GM20000 (cell line): ENCODE measurements around the gene MRPS33.
A peak's percentile ranks its signal among the peaks of the same experiment; 100 is the strongest.

Experiments
- DNase-seq: peaks from one replicate; pipeline ENCODE4 v3.0.0; 2012; ENCODE audit warnings: low spot score
- CTCF ChIP-seq: IDR thresholded peaks from 2 replicates; pipeline ENCODE4 v1.5.1; 2012; ENCODE audit warnings: mild to moderate bottlenecking, control low read depth; ENCODE audit errors: extremely low read depth, missing control alignments

The MRPS33 gene

DNA sequence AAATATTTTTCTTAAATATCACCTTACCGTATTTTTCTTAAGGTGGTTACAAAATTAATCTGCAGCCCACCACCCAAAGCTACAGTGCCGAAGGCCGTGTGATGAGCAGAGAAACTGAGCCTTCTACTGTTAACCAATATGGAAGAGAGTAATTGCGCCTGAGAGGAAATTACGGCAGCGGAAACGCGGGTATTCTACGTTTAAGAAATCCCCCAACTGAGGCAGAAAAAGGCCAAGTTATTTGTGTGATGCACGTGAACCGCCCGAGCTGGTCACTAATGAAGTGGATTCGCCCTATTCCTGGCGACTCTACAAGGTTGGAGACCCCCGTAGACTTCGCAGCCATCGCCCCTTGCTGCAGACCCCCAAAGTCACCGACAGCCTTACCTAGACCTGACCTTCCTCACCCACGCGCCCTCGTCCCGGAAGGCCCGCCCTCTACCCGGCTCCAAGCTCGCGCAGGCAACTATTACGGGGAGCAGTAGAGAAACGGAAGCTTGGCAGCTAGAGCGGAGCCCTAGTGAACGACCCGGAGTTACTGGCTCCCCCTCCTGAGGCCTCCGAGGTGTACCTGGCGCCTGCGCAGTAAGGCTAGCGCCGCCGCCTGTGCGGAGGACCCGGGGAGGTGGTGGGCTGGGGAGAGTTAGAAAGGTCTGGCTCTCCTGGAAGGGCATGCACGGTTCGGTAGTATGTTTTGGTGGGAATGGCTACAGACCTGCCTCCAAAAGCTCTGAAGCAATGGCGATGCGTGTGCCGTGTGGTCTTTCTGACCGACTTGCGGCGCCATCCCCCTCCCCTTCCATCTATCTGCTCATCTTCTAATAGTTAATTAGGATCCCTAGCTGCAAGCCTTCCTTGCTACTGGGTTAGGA, at the start of gene MRPS33:
MRPS33 (minus strand) TSS at position 429 of the 872 bp plus-strand sequence. CDS start 4,319 bp downstream, outside the sequence.
- DNase-seq, result peak; percentile 92

DNA sequence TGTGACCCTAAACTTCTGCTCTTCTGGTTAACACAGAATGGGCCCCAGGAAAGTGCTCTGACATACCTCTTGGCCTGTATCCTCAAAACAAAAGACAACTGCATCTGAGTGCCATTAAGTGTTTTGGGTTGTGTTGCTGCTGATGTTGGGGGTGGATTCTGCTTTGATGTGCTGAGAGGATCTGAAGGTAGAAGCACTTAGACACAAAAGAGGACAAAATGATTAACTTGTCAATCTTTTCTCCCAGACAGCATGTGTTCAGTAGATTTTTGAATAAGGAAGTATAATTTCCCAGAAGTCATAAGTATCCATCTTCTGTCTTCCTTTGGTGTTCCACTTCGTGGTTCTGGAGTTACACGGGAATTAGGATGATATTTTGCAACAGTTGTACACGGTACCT, 43.0 kb upstream of the MRPS33 start:
- no peak for DNase-seq
- no peak for TF ChIP-seq CTCF

More for the DNA sequence above, at the start of gene MRPS33:
- TF ChIP-seq CTCF, result peak; percentile 77

- TF ChIP-seq CTCF, result no peak
These were observed 40.4 kb upstream of the MRPS33 start for GRCh38 chr7:141055146-141055545.

DNA sequence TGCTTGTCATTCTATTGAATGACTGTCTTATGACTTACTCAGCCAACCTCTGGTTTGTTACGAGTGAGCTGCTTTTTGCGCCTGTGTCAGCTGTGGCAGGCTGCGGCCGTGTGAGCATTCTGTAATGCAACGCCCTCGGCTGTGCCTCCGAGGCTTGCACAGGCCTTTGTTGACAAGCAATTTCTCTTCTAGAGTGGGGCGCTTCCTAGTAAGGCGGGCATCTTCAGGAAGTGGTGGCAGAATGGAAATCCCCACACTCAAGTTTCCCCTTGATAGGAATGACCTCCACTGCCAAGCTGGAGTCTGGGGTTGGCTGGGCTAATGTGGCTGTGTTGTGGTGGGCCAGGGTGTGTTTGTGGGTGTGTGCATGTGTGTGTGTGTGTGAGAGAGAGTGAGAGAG, 38.9 kb upstream of the MRPS33 start:
- no peak for TF ChIP-seq CTCF
- DNase-seq, result no peak

More at GRCh38 chr7:141055146-141055545, 40.4 kb upstream of the MRPS33 start:
- DNase-seq, result no peak

- TF ChIP-seq CTCF, result no peak
- DNase-seq, result no peak
These were observed 31.3 kb upstream of the MRPS33 start for GRCh38 chr7:141045842-141046620.

DNA sequence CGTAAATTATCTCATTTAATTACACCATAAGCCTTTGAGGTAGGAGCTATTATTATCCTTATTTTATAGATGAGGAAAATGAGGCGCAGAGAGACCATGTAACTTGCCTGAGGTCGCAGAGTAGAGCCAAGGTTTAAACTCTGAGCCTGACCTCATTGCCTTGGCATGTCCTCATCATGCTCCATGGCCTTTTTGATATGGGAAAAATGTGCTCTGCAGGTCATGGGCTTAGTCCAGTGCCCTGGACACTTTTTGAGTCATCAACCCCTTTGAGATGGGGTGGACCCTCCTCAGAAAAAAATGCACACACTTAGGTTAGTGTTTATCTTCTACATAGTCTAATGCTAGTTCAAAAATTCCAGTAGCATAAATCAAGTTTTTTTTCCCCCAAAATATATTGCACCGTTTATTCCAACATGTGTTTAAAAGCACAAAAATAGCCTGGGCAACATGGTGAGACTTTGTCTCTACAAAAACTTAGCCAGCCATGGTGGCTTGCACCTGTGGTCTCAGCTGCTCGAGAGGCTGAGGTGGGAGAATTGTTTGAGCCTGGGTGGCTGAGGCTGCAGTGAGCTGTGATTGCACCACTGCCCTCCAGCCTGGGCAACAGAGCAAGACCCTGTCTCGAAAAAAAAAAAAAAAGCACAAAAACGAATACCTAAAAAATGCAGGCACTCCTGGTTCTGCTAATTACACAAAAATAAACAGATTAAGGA, 30.5 kb upstream of the MRPS33 start:
- DNase-seq, result no peak
- TF ChIP-seq CTCF, result no peak
